Vagina (tissue), 2 donors: ENCODE results near the gene DISP1. TPM values are rescaled to one million over a fixed set of nuclear protein-coding genes. Genes with fewer than 3 reads are reported as not detected.

Experiments used
- DNase-seq, 2 donors: peaks; one replicate each; pipeline ENCODE4 v3.0.0-alpha.2; 2017; ENCODE audit errors: extremely low spot score in 2 of 2
- H3K27ac ChIP-seq: fragments of 200-600 bp; sonication (generic); one replicate; pipeline ENCODE4 v1.5.1; 2019
- H3K27me3 ChIP-seq: fragments of 200-600 bp; sonication (generic); one replicate; pipeline ENCODE4 v1.5.1; 2019
- H3K36me3 ChIP-seq, 2 donors: fragments of 200-600 bp; sonication (generic); one replicate each; pipeline ENCODE4 v1.5.1; 2017 to 2019
- H3K4me1 ChIP-seq: fragments of 200-600 bp; sonication (generic); one replicate; pipeline ENCODE4 v1.5.1; 2019
- H3K4me3 ChIP-seq, 2 donors: fragments of 200-600 bp; sonication (generic); 1 replicate in 1 of 2; 2 replicates in 1 of 2; pipeline ENCODE4 v1.5.1; 2016 to 2019
- H3K9me3 ChIP-seq: fragments of 200-600 bp; sonication (generic); one replicate; pipeline ENCODE4 v1.5.1; 2019
- POLR2A ChIP-seq, 2 donors: fragments of 450-650 bp; IDR thresholded peaks; one replicate each; pipeline ENCODE4 v1.6.1; 2017; ENCODE audit warnings: antibody characterized with exemption in 2 of 2, mild to moderate bottlenecking in 2 of 2, moderate library complexity in 2 of 2
- POLR2AphosphoS5 ChIP-seq, 2 donors: sonication (generic); formaldehyde crosslinking; IDR thresholded peaks; one replicate each; pipeline ENCODE4 v1.9.0; 2017; ENCODE audit warnings: antibody characterized with exemption in 2 of 2, mild to moderate bottlenecking in 2 of 2, low read depth in 1 of 2; ENCODE audit not compliant: insufficient read depth in 1 of 2
- intact Hi-C: fragments of 100-400 bp; cut with DNase I; formaldehyde crosslinking; loops from one replicate; pipeline ENCODE4 v1.15.1; 2023
- total RNA-seq: library from RNA; depleted of rRNA; stranded (reverse); fragments of >200 nt; gene quantifications from one replicate; pipeline ENCODE4 v1.2.3, GENCODE V29; 2016
- TF ChIP-seq, protein P1 (sequence below), 3 experiments: fragments of 450-650 bp in 2 of 3; fragments of 200-600 bp in 1 of 3; sonication (generic) in 1 of 3; IDR thresholded peaks; one replicate each; pipeline ENCODE4 v1.5.1; 2017 to 2019; ENCODE audit warnings: antibody characterized with exemption in 3 of 3, mild to moderate bottlenecking in 2 of 3, moderate library complexity in 2 of 3

Gene DISP1
- total RNA-seq, 1 donor from 2014 or later = 8.3 TPM

DNA sequence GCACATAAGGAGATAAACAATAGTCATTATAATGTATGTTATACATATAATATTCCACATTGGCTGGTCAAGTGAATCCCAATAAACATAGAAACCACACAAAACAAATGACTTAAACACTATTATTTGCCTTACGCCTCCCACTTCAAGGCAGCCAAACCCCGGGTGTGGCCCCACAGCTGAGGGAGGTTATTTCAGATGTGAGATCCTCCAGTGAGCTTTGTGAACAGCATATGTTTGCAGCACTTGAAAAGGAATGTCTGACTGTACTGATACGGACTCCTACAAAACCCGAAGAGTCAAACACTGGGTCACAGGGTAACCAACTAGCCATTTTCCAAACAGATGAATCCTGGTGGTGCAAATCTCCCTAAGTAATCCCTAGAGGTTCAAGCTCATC lies 27.1 kb upstream of the DISP1 start:
- no peak overlapping the region for H3K27ac ChIP-seq

DNA sequence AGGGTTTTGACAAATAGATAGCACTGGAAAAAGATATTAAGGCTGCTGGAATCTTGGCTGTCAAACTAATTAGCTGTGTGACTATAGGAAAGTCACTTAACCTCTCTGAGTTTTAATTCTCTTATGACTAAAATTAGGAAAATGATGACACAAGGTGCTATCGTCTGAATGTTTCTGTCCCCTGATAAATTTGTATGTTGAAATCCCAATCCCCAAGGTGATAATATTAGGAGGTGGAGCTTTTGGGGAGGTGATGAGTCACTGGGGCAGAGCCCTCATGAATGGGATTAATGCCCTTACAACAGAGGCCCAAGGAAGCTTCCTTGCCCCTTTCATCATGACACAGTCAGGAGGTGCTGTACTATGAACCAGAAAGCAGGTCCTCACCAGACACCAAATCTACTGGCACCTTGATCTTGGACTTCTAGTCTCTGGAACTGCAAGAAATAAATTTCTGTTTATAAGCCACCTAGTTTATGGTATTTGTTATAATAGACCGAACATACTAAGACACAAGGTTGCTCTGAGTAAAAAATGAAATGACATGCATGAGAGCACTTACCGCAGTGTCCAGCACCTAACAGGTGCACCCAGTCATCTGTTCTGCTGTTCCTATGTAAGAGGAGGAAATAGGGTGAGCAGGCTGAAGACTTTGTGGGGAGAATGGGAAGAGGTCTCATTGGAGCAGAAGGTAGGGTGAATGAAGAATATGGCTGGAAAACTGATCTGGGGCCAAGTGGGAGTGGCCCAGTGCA lies 26.3 kb upstream of the DISP1 start:
- Histone ChIP-seq H3K4me3 (no peak overlapping the region), H3K36me3 (no peaks in the 10 kb centered on the region), H3K9me3 (no peaks in the 10 kb centered on the region), H3K27ac (no peak overlapping the region), H3K4me1 (peaks cover 11% of the 10 kb centered on the region), H3K27me3 (no peaks in the 10 kb centered on the region)
- TF ChIP-seq POLR2A (IDR thresholded peaks at IDR 0.05) (no peak), POLR2AphosphoS5 (IDR thresholded peaks at IDR 0.05; ENCODE audit: insufficient read depth in 1 of 2, low read depth in 1 of 2) (no peak)
- TF ChIP-seq, protein P1, sequence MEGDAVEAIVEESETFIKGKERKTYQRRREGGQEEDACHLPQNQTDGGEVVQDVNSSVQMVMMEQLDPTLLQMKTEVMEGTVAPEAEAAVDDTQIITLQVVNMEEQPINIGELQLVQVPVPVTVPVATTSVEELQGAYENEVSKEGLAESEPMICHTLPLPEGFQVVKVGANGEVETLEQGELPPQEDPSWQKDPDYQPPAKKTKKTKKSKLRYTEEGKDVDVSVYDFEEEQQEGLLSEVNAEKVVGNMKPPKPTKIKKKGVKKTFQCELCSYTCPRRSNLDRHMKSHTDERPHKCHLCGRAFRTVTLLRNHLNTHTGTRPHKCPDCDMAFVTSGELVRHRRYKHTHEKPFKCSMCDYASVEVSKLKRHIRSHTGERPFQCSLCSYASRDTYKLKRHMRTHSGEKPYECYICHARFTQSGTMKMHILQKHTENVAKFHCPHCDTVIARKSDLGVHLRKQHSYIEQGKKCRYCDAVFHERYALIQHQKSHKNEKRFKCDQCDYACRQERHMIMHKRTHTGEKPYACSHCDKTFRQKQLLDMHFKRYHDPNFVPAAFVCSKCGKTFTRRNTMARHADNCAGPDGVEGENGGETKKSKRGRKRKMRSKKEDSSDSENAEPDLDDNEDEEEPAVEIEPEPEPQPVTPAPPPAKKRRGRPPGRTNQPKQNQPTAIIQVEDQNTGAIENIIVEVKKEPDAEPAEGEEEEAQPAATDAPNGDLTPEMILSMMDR (IDR thresholded peaks at IDR 0.05) = no peak
- DNase-seq = no peak
- intact Hi-C loops = no loop called here

More for the DNA sequence above, 27.1 kb upstream of the DISP1 start:
- peaks cover 11% of the 10 kb centered on the region for H3K4me1 ChIP-seq
- intact Hi-C loops = no loop called here
- no peak overlapping the region for H3K4me3 ChIP-seq
- H3K27me3 ChIP-seq = no peaks in the 10 kb centered on the region
- TF ChIP-seq, protein P1 (IDR thresholded peaks at IDR 0.05) = no peak
- TF ChIP-seq POLR2AphosphoS5 (IDR thresholded peaks at IDR 0.05; ENCODE audit: insufficient read depth in 1 of 2, low read depth in 1 of 2) (no peak), POLR2A (IDR thresholded peaks at IDR 0.05) (no peak)
- DNase-seq = no peak
- no peaks in the 10 kb centered on the region for H3K9me3 ChIP-seq
- no peaks in the 10 kb centered on the region for H3K36me3 ChIP-seq

DNA sequence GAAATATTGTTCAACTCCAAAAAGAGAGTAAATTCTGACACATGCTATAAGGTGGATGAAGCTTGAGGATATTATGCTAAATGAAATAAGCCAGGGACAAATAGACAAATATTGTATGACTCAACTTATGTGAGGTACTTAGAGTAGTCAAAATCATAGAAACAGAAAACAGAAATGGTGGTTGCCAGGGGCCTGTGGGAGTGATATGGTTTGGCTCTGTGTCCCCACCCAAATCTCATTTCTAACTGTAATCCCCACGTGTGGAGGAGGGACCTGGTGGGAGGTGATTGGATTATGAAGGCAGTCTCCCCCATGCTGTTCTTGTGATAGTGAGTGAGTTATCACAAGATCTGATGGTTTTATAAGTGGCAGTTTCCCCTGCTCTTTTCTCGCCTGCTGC lies 24.7 kb upstream of the DISP1 start:
- no peak overlapping the region for H3K27ac ChIP-seq
- TF ChIP-seq POLR2A (IDR thresholded peaks at IDR 0.05) = no peak
- peaks cover 6% of the 10 kb centered on the region for H3K4me1 ChIP-seq
- no peaks in the 10 kb centered on the region for H3K27me3 ChIP-seq
- intact Hi-C loops = no loop called here
- no peak for DNase-seq
- H3K9me3 ChIP-seq = no peaks in the 10 kb centered on the region
- no peaks in the 10 kb centered on the region for H3K36me3 ChIP-seq
- no peak overlapping the region for H3K4me3 ChIP-seq

DNA sequence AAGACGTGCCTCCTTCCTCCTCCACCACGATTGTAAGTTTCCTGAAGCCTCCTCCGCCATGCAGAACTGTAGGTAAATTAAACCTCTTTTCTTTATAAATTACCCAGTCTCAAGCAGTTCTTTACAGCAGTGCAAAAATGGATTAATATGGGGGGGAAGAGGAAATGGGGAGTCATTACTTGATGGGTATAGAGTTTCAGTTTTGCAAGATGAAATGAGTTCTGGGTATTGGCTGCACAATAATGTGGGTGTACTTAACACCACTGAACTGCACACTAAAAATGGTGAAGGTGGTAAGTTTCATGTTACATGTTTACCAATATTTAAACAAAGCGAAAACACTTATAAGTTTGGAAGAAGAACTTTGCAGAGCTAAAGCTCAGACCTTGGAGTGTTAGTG lies 24.3 kb upstream of the DISP1 start:
- peaks cover 6% of the 10 kb centered on the region for H3K4me1 ChIP-seq
- H3K4me3 ChIP-seq = no peak overlapping the region
- no peak for DNase-seq
- no peaks in the 10 kb centered on the region for H3K27me3 ChIP-seq
- H3K9me3 ChIP-seq = no peaks in the 10 kb centered on the region
- H3K27ac ChIP-seq = no peak overlapping the region
- TF ChIP-seq POLR2A (IDR thresholded peaks at IDR 0.05) (no peak), POLR2AphosphoS5 (IDR thresholded peaks at IDR 0.05; ENCODE audit: insufficient read depth in 1 of 2, low read depth in 1 of 2) (no peak)
- TF ChIP-seq, protein P1 (IDR thresholded peaks at IDR 0.05) = no peak
- H3K36me3 ChIP-seq = no peaks in the 10 kb centered on the region
- intact Hi-C loops = no loop called here

DNA sequence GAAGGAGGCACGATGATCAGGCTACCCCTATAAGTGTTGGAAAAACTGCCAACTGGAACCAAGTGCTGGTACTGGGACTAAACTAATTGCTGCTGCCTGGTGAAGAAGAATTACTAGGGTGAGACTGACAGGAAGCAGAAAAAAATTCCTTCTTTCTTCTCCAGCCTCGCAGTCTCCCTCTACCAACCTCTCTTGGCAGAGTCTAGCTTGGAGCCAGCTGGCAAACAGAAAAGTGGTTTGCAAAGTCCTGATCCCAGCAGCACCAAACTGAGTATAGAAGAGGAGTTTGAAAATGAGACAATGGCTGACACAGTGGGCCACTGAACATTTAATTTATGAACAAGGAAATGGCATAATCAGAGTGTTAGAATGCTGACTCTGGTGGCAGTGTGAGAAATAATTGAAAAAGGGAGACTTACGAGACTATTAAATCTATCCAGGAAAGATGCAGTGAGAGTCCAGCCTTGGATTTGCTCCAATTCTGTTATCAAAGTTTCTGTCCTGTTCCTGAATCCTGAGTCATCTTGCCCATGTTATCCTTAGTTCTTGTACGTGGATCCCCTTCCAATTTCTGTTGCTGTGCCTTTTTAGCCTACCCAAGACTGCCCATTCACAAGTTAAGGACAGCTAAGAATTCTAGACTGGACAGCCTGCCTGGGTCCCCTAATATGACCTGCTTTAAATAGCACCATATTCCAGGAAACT lies 23.7 kb upstream of the DISP1 start:
- Histone ChIP-seq H3K27ac (no peak overlapping the region), H3K9me3 (no peaks in the 10 kb centered on the region), H3K4me1 (peaks cover 6% of the 10 kb centered on the region), H3K36me3 (no peaks in the 10 kb centered on the region), H3K27me3 (no peaks in the 10 kb centered on the region), H3K4me3 (no peak overlapping the region)
- TF ChIP-seq POLR2AphosphoS5 (IDR thresholded peaks at IDR 0.05; ENCODE audit: insufficient read depth in 1 of 2, low read depth in 1 of 2) = no peak
- TF ChIP-seq, protein P1 (IDR thresholded peaks at IDR 0.05) = no peak
- TF ChIP-seq POLR2A (IDR thresholded peaks at IDR 0.05) = no peak
- DNase-seq = no peak
- intact Hi-C loops = no loop called here
